ENCODE measurements around the gene WDR17.

The WDR17 gene

DNA sequence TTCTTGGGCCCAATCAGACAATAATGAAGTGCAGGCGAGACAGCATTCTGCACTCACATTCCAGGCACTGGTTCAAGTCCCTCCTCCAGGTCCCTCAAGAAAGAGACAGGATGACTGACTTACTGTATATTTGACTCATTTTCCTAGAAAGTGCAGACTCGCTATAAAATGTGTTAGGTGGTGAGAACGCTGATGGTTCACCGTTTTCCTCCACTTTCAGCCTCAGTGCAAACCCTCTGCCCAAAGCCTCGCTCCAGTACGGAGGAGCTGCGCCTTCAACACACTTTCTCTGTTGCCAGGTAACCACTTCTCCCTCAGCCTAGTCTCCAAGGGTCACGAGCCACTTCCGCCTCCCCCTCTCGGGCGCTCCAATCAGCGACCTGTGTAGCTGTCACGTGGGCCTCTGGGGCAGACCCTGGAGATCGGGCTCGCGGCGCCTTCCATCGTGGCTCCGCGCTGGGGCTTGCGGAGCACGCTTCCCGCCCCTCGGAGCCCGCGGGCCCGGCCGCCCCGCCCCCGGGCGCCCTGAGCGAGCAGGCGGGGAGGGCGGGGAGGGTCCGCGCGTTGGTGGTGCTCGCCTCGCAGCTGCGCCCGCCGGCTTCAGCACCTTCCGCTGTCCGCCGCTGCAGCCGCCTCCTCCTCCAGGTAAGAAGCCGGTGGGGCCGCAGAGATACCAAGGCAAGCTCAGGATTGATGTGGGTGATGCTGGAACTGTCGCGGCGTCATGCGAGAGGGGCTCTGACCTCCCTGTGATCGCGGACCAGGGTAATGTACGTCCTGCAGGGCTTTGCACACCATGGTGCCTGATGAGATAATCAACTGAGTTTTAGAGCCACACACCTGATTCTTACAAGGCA is at the start of gene WDR17:
WDR17 (plus strand) TSS at position 407 of the 857 bp plus-strand sequence. CDS start 45,740 bp downstream, outside the sequence.
- peak; percentile 25 for DNase-seq

GRCh38 chr4:176016601-176017000 is 49.0 kb upstream of the WDR17 start:
- DNase-seq = no peak

- no peak for DNase-seq
Measured at GRCh38 chr4:176020481-176021085, 45.1 kb upstream of the WDR17 start.

DNA sequence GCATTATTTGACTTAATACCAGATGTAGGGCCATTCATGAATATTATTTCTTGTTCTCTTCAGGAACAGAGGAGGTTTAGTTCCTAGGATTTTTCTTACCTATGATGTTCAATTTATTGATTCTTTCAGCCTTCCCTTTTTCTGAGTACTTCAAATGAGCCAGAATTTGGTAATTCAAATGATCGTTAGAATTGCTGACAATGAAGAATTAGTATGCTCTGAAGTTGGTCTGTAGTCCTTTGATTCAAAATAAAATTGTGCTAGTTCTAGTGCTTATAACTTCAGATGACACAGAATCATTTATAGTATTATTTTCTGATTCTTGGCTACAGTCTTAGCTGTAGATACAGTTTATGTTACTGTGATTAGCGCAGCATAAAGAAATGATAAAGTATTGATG is 35.2 kb upstream of the WDR17 start:
- DNase-seq = no peak

DNA sequence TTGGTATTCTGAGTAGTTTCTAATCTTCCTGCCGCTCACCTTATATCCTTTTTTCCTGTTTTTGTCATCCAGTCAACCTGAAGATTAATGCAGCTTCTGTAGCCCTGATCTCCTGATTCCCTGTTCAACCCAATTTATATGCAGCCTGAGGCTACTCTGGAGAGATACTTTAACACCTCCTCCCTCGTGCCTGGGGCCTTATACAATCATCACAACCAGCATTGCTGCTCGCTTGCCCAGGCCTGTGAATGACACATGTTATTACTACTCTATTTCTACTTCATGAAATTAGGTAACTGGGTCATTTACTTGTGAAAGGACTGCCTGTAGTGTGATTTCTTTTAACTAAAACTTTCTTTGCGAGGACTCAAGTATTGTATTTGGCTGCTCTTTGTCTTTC is 33.7 kb upstream of the WDR17 start:
- no peak for DNase-seq

DNA sequence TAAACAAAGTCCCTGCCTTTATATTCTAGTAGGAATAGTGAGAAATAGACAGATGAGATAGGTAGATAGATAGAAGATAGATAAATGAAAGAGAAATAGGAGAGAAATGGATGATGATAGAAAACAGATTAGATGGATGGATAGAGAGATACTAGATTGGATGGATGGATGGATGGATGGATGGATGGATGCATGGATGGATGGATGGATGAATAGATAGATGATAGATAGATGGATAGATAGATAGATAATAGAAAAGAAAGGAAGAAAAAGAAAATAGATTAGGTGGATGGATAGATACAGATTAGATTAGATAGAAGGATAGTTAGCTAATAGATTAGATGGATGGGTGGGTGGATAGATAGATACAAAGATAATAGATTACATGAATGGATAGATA is 33.2 kb upstream of the WDR17 start:
- DNase-seq = no peak

GRCh38 chr4:176034499-176034898 is 31.1 kb upstream of the WDR17 start:
- DNase-seq = no peak

- DNase-seq = no peak
Measured at GRCh38 chr4:176034936-176035335, 30.7 kb upstream of the WDR17 start.

GRCh38 chr4:176036585-176037205 is 28.9 kb upstream of the WDR17 start:
- DNase-seq = no peak

GRCh38 chr4:176038789-176039188 is 26.9 kb upstream of the WDR17 start:
- DNase-seq = no peak

- DNase-seq = no peak
Measured at GRCh38 chr4:176042195-176042594, 23.4 kb upstream of the WDR17 start.

GRCh38 chr4:176043838-176044588 is 21.6 kb upstream of the WDR17 start:
- DNase-seq = no peak

GRCh38 chr4:176044589-176044951 is 21.1 kb upstream of the WDR17 start:
- no peak for DNase-seq

GRCh38 chr4:176048631-176049030 is 17.0 kb upstream of the WDR17 start:
- no peak for DNase-seq

DNA sequence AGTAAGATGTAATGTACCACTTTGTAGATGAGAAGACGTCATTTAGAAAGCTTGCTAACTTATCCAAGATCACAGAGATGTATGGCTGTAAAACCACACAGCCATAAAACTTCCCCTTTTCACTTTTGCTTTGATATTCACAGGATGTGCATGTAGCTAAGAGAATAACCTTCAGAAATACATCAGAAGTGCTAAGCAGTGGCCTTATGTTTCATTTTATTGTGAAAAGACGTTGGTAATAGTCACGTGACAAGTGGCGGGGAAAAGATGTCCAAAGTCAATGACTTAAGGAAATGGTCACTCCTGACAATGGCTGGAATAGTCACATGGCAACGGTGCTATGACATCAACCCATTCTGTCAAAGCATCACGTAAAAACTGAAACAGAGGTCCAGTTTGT is 12.9 kb upstream of the WDR17 start:
- DNase-seq = no peak

DNA sequence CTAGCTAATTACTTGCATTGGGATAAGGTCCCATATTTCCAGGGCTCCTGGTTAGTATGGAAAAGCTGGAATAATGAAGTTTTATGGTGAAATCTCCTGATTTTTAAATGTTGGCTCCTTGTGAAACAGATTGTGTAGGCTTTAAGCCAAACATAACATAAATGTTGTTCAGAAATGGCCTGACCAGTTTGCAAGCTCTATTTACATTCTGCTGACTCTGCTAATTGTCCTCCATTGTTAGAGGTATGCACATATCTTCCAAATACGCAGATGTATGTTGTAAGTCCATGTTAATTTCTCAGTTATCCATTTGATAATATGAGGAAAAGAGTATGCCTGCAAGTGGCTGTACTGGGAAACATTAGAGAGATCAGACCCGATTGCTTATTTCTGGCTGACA is 11.9 kb upstream of the WDR17 start:
- no peak for DNase-seq

DNA sequence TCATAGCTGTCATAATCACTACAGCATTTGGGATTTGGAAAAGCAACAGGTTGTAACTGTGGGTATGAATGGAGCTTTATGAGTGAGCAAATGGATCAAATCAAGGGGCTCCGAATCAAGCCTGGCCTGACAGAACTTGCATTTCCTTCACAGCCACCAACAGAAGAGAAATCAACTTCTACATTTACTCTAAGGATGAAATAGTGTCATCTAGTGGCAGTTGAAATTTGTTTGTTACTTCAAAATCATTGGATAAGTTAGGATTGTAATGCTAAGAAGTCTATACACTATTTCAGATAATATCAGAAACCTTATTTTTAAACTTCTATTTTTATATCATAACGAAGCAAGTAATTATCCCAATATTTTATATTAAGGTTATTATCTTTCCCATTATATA is 10.7 kb upstream of the WDR17 start:
- no peak for DNase-seq

- DNase-seq = no peak
Measured at GRCh38 chr4:176063718-176064117, 1.9 kb upstream of the WDR17 start.

GRCh38 chr4:176064539-176064938 is 1.1 kb upstream of the WDR17 start:
- DNase-seq = no peak

GRCh38 chr4:176066757-176067156 is 1.1 kb downstream of the WDR17 start:
- DNase-seq = no peak

GRCh38 chr4:176077561-176077960 is 11.9 kb downstream of the WDR17 start:
- DNase-seq = no peak

- no peak for DNase-seq
Measured at GRCh38 chr4:176084769-176085168, 19.1 kb downstream of the WDR17 start.

GRCh38 chr4:176090115-176090514 is 24.5 kb downstream of the WDR17 start:
- DNase-seq = no peak

Data from activated effector memory CD4-positive, alpha-beta T cell treated with Interleukin-2 at 50 U/mL for 16 hours (primary cell).